Glutamatergic neuron (in vitro differentiated cells): Measurements from ENCODE around the gene ZSWIM3. TPM values are rescaled to one million over a fixed set of nuclear protein-coding genes. Genes with fewer than 3 reads are reported as not detected.

Experiments
- DNase-seq: peaks from one replicate; pipeline ENCODE4 v3.0.0; 2022
- H3K27ac Mint-ChIP-seq: one replicate; pipeline ENCODE4 v1.8.0; 2020; ENCODE audit warnings: mild to moderate bottlenecking, mixed read lengths, inconsistent platforms; ENCODE audit not compliant: unreplicated experiment
- H3K27me3 Mint-ChIP-seq: one replicate; pipeline ENCODE4 v1.8.0; 2020; ENCODE audit warnings: mild to moderate bottlenecking, moderate library complexity, mixed read lengths, inconsistent platforms; ENCODE audit not compliant: unreplicated experiment
- H3K36me3 Mint-ChIP-seq: one replicate; pipeline ENCODE4 v1.8.0; 2020; ENCODE audit warnings: mild to moderate bottlenecking, mixed read lengths, inconsistent platforms; ENCODE audit not compliant: unreplicated experiment
- H3K4me1 Mint-ChIP-seq: one replicate; pipeline ENCODE4 v1.8.0; 2020; ENCODE audit warnings: mild to moderate bottlenecking, low read depth, mixed read lengths, inconsistent platforms; ENCODE audit not compliant: unreplicated experiment
- H3K4me3 Mint-ChIP-seq: one replicate; pipeline ENCODE4 v1.8.0; 2020; ENCODE audit warnings: mild to moderate bottlenecking, mixed read lengths, inconsistent platforms; ENCODE audit not compliant: unreplicated experiment
- H3K9me3 Mint-ChIP-seq: one replicate; pipeline ENCODE4 v1.8.0; 2020; ENCODE audit warnings: mild to moderate bottlenecking, moderate library complexity, mixed read lengths, inconsistent platforms; ENCODE audit not compliant: unreplicated experiment
- CTCF ChIP-seq: fragments of 200-600 bp; sonication (generic); IDR thresholded peaks from one replicate; pipeline ENCODE4 v1.5.0; 2021; ENCODE audit not compliant: partially characterized antibody, unreplicated experiment
- total RNA-seq: library from RNA; stranded (reverse); fragmentation: NEBNext Ultra II Directional; extraction: Animal tissue kit (Norgen Biotek cat#: 25700); gene quantifications from one replicate; pipeline ENCODE4 v1.2.1, GENCODE V29; 2021; ENCODE audit not compliant: unreplicated experiment

ZSWIM3 gene
- total RNA-seq, 1 donor from 2014 or later, result 7.9 TPM

GRCh38 chr20:45893831-45894230 lies 36.4 kb downstream of the ZSWIM3 start:
- Mint-ChIP-seq H3K27me3 (peaks cover 14% of the 10 kb centered on the region), H3K36me3 (no peaks in the 10 kb centered on the region), H3K27ac (no peak overlapping the region), H3K4me1 (peaks cover 6% of the 10 kb centered on the region), H3K9me3 (peaks cover 11% of the 10 kb centered on the region), H3K4me3 (peak overlapping the region; percentile 28)
- no peak for TF ChIP-seq CTCF
- no peak for DNase-seq

- no peak for TF ChIP-seq CTCF
- Mint-ChIP-seq H3K9me3 (peaks cover 11% of the 10 kb centered on the region), H3K4me3 (no peak overlapping the region), H3K27me3 (peaks cover 17% of the 10 kb centered on the region), H3K36me3 (no peaks in the 10 kb centered on the region), H3K27ac (no peak overlapping the region), H3K4me1 (peaks cover 8% of the 10 kb centered on the region)
- DNase-seq, result no peak
Observed at GRCh38 chr20:45894797-45895196, 37.4 kb downstream of the ZSWIM3 start.

GRCh38 chr20:45896641-45897161 lies 39.3 kb downstream of the ZSWIM3 start:
- Mint-ChIP-seq H3K27ac (no peak overlapping the region), H3K36me3 (no peaks in the 10 kb centered on the region), H3K4me1 (peaks cover 8% of the 10 kb centered on the region), H3K27me3 (peaks cover 13% of the 10 kb centered on the region), H3K4me3 (no peak overlapping the region), H3K9me3 (peaks cover 7% of the 10 kb centered on the region)
- no peak for TF ChIP-seq CTCF
- no peak for DNase-seq

GRCh38 chr20:45897289-45897688 lies 39.9 kb downstream of the ZSWIM3 start:
- no peak for TF ChIP-seq CTCF
- no peaks in the 10 kb centered on the region for H3K36me3 Mint-ChIP-seq
- no peak overlapping the region for H3K4me3 Mint-ChIP-seq
- peaks cover 3% of the 10 kb centered on the region for H3K9me3 Mint-ChIP-seq
- no peak for DNase-seq
- H3K27ac Mint-ChIP-seq, result no peak overlapping the region
- peaks cover 11% of the 10 kb centered on the region for H3K27me3 Mint-ChIP-seq
- peaks cover 8% of the 10 kb centered on the region for H3K4me1 Mint-ChIP-seq

GRCh38 chr20:45897692-45898091 lies 40.3 kb downstream of the ZSWIM3 start:
- Mint-ChIP-seq H3K4me3 (no peak overlapping the region), H3K27ac (no peak overlapping the region), H3K9me3 (no peaks in the 10 kb centered on the region), H3K27me3 (peaks cover 8% of the 10 kb centered on the region), H3K36me3 (no peaks in the 10 kb centered on the region), H3K4me1 (peaks cover 5% of the 10 kb centered on the region)
- DNase-seq, result no peak
- TF ChIP-seq CTCF, result no peak
